ENCODE measurements around the gene AOPEP. TPM values are rescaled to one million over a fixed set of nuclear protein-coding genes. Genes with fewer than 3 reads are reported as not detected.

The AOPEP gene
- total RNA-seq, 1 experiment from 2014 or later: 14.4 TPM

- ATAC-seq (no peak), DNase-seq (ENCODE audit: low spot score) (no peak)
- no peaks in the 10 kb centered on the region for H3K9me3 Mint-ChIP-seq
- TF ChIP-seq MLX (CRISPR knock-in tag; IDR thresholded peaks at IDR 0.05): no peak
- no peak for TF ChIP-seq SP1 (CRISPR knock-in tag; conservative IDR thresholded peaks at IDR 0.05)
- TF ChIP-seq NFATC4 (CRISPR knock-in tag; IDR thresholded peaks at IDR 0.05): no peak
- TF ChIP-seq CTCF (IDR thresholded peaks at IDR 0.05): no peak
- no peak for TF ChIP-seq ZBTB43 (CRISPR knock-in tag; IDR thresholded peaks at IDR 0.05)
- no peak for TF ChIP-seq ZMAT4 (CRISPR knock-in tag; IDR thresholded peaks at IDR 0.05)
- no peak for TF ChIP-seq ZNF138 (CRISPR knock-in tag; conservative IDR thresholded peaks at IDR 0.05)
- TF ChIP-seq ZNF423 (CRISPR knock-in tag; IDR thresholded peaks at IDR 0.05): no peak
- no peak for TF ChIP-seq TEAD4 (CRISPR knock-in tag; IDR thresholded peaks at IDR 0.05)
- TF ChIP-seq E2F4 (CRISPR knock-in tag; IDR thresholded peaks at IDR 0.05; ENCODE audit: borderline replicate concordance, low read depth): no peak
- TF ChIP-seq ARID4B (CRISPR knock-in tag; IDR thresholded peaks at IDR 0.05; ENCODE audit: borderline replicate concordance): no peak
- TF ChIP-seq ATF2 (CRISPR knock-in tag; IDR thresholded peaks at IDR 0.05; ENCODE audit: borderline replicate concordance, low read depth): no peak
- no peak for TF ChIP-seq CREB1 (CRISPR knock-in tag; IDR thresholded peaks at IDR 0.05)
- no peak for TF ChIP-seq AR (CRISPR knock-in tag; IDR thresholded peaks at IDR 0.05)
- no peak overlapping the region for H3K27ac Mint-ChIP-seq
- CTCF ChIA-PET: interaction anchor here (1.0 to 2.8 kb wide), 4 partner anchors 11 to 46 kb away, joined by 3 to 32 read pairs (median 8); no protein-coding TSS in a partner anchor
- peaks cover 5% of the 10 kb centered on the region for H3K4me1 Mint-ChIP-seq
- no peaks in the 10 kb centered on the region; the same call in 1 of the 2 replicates for H3K36me3 Mint-ChIP-seq
- H3K27me3 Mint-ChIP-seq (ENCODE audit: low read depth): no peaks in the 10 kb centered on the region
- H3K4me3 Mint-ChIP-seq: no peak overlapping the region
- POLR2A ChIA-PET: no interaction called here
Observed at GRCh38 chr9:95084254-95084934, 357.9 kb downstream of the AOPEP start.

Measured in WTC11 (cell line).